ENCODE measurements around the gene SNAPC2. TPM values are rescaled to one million over a fixed set of nuclear protein-coding genes. Genes with fewer than 3 reads are reported as not detected.

The SNAPC2 gene
- total RNA-seq, 4 donors from 2014 or later = 6.4 to 13.0 (median 9.4) TPM

GRCh38 chr19:7942981-7943443 lies 22.9 kb downstream of the SNAPC2 start:
- no peak for TF ChIP-seq CTCF (IDR thresholded peaks at IDR 0.05; ENCODE audit: low read depth)

GRCh38 chr19:7943444-7944176 lies 23.5 kb downstream of the SNAPC2 start, which contains the start of gene TIMM44:
Gene TIMM44, minus strand, starts transcription at chr19:7943666. Its CDS starts 15 bp downstream, at chr19:7943651.
- TF ChIP-seq CTCF (IDR thresholded peaks at IDR 0.05; ENCODE audit: low read depth) = no peak

- TF ChIP-seq CTCF (IDR thresholded peaks at IDR 0.05; ENCODE audit: low read depth) = no peak
Measured at GRCh38 chr19:7944177-7944761, 24.1 kb downstream of the SNAPC2 start.

- no peak for TF ChIP-seq CTCF (IDR thresholded peaks at IDR 0.05; ENCODE audit: low read depth)
Measured at GRCh38 chr19:7947939-7948338, 27.8 kb downstream of the SNAPC2 start.

GRCh38 chr19:7953060-7953459 lies 32.9 kb downstream of the SNAPC2 start:
- no peak for TF ChIP-seq CTCF (IDR thresholded peaks at IDR 0.05; ENCODE audit: low read depth)

GRCh38 chr19:7953576-7953975 lies 33.4 kb downstream of the SNAPC2 start:
- no peak for TF ChIP-seq CTCF (IDR thresholded peaks at IDR 0.05; ENCODE audit: low read depth)

GRCh38 chr19:7955696-7956095 lies 35.6 kb downstream of the SNAPC2 start:
- no peak for TF ChIP-seq CTCF (IDR thresholded peaks at IDR 0.05; ENCODE audit: low read depth)

All from subcutaneous adipose tissue (tissue), 4 donors.